Measurements from ENCODE around the gene BPNT1. TPM values are rescaled to one million over a fixed set of nuclear protein-coding genes. Genes with fewer than 3 reads are reported as not detected.
A peak's percentile ranks its signal among the peaks of the same experiment; 100 is the strongest.

Gene BPNT1
- total RNA-seq, 2 experiments from 2014 or later: 1.1 to 2.5 TPM

DNA sequence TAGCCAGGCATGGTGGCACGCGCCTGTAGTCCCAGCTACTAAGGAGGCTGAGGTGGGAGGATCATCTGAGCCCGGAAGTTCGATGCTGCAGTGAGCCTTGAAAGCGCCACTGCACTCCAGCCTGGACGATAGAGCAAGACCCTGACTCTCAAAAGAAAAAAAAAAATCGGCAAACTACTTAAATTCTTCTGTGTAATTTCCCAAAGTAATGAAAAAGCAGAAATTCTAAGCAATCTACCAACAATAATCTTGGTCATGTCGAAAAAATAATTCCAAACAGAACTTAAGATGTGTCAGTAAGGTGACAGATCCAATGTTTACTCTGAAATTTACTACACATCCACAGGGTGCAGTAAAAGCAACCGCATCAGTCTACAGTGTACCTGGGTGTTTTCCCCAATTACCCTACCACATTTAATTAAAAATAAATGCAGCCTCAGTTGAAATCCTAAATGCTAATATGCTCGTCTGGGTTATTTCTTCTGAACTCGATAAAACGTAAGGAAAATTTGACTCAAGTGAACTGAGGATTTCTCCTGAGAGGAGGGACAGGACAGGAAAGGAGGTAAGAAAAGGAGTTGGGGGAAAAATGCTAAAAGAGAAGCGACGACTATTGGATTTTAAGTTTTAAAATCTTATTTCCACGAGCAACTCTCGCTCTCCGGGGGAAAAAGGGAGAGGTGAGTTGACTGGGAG, 44.1 kb downstream of the BPNT1 start:
- peak overlapping the region; percentile 74 to 82 for H3K27ac ChIP-seq (ENCODE audit: low read depth in 1 of 2, low read length in 2 of 2)
- intact Hi-C loops (cut with DNase I, micrococcal nuclease): loop anchor here (1.0 to 5.0 kb wide), 3 partner anchors 44 to 227 kb away; partner anchors contain the start of genes BPNT1 (in 1 of the 2), IARS2 (in 1 of the 2) and RAB3GAP2 (in 1 of the 2)
- Mint-ChIP-seq H3K4me3 (peak overlapping the region; percentile 97), H3K4me1 (ENCODE audit: low read depth) (peaks cover 37% of the 10 kb centered on the region), H3K9me3 (no peaks in the 10 kb centered on the region), H3K27me3 (no peaks in the 10 kb centered on the region), H3K27ac (peak overlapping the region; percentile 91), H3K36me3 (ENCODE audit: low read depth) (peaks cover 20% of the 10 kb centered on the region)
- ChIA-PET CTCF (interaction anchor here (0.6 to 1.6 kb wide), 7 partner anchors 7 to 47 kb away, joined by 3 to 11 read pairs (median 3); partner anchors contain the start of gene BPNT1), POLR2A (interaction anchor here (0.8 to 3.8 kb wide), 4 partner anchors 44 to 48 kb away, joined by 4 to 22 read pairs (median 4); partner anchors contain the start of genes BPNT1 and IARS2)
- H3K4me3 ChIP-seq (ENCODE audit: low read length): peak overlapping the region; percentile 99
- DNase-seq (peak in 4 of 14 experiments; percentile 7 to 55 (median 46)), ATAC-seq (ENCODE audit: poor library complexity) (no peak)
- peaks cover 2% of the 10 kb centered on the region for H3K36me3 ChIP-seq (ENCODE audit: insufficient read depth, low read length)
- TF ChIP-seq, protein P1, sequence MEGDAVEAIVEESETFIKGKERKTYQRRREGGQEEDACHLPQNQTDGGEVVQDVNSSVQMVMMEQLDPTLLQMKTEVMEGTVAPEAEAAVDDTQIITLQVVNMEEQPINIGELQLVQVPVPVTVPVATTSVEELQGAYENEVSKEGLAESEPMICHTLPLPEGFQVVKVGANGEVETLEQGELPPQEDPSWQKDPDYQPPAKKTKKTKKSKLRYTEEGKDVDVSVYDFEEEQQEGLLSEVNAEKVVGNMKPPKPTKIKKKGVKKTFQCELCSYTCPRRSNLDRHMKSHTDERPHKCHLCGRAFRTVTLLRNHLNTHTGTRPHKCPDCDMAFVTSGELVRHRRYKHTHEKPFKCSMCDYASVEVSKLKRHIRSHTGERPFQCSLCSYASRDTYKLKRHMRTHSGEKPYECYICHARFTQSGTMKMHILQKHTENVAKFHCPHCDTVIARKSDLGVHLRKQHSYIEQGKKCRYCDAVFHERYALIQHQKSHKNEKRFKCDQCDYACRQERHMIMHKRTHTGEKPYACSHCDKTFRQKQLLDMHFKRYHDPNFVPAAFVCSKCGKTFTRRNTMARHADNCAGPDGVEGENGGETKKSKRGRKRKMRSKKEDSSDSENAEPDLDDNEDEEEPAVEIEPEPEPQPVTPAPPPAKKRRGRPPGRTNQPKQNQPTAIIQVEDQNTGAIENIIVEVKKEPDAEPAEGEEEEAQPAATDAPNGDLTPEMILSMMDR (IDR thresholded peaks at IDR 0.05): no peak
- peaks cover 19% of the 10 kb centered on the region for H3K4me1 ChIP-seq (ENCODE audit: insufficient read depth, low read length)
- no peaks in the 10 kb centered on the region for H3K9me3 ChIP-seq (ENCODE audit: control insufficient read depth in 1 of 2, insufficient read depth in 1 of 2, low read length in 2 of 2)
- no peaks in the 10 kb centered on the region for H3K27me3 ChIP-seq (ENCODE audit: control insufficient read depth in 1 of 2, insufficient read depth in 2 of 2, low read length in 2 of 2)

DNA sequence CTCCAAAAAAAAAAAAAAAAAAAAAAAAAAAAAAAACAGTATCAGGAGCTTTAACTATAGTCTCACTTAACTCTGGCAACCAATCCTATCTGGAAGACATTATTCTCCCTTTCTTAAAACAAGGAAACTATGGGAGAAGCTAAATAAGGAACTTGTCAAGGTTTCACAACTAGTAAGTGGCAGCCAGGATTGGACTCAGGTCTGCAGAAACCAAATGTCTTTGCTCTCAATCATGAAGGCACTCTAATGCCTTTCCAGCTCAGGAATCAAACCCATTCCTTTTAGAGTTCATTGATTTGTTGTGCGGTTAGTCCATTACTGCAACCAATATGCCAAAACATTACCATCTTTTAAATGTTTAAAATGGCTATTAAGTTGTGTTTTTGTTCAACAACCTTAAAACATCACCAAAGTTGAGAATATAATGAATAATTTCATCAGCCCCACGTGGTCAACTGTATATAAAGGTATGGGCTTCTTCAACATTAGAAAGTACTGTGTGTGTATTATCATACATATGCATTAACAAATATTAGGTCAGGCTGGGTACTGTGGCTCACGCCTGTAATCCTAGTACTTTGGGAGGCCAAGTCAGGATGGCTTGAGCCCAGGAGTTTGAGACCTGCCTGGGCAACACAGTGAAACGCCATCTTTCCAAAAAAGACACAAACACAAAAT, 44.8 kb downstream of the BPNT1 start:
- H3K9me3 ChIP-seq (ENCODE audit: control insufficient read depth in 1 of 2, insufficient read depth in 1 of 2, low read length in 2 of 2): no peaks in the 10 kb centered on the region
- Mint-ChIP-seq H3K4me3 (peak overlapping the region; percentile 97), H3K27ac (peak overlapping the region; percentile 91), H3K4me1 (ENCODE audit: low read depth) (peaks cover 37% of the 10 kb centered on the region), H3K36me3 (ENCODE audit: low read depth) (peaks cover 20% of the 10 kb centered on the region), H3K27me3 (no peaks in the 10 kb centered on the region), H3K9me3 (no peaks in the 10 kb centered on the region)
- intact Hi-C loops (cut with DNase I, micrococcal nuclease): loop anchor here in 1 of 2 experiments (5.0 kb wide), 2 partner anchors 227 to 873 kb away; partner anchors contain the start of genes LYPLAL1 and RAB3GAP2
- H3K36me3 ChIP-seq (ENCODE audit: insufficient read depth, low read length): peaks cover 8% of the 10 kb centered on the region
- TF ChIP-seq, protein P1 (IDR thresholded peaks at IDR 0.05): no peak
- ChIA-PET POLR2A (interaction anchor here (0.7 to 1.2 kb wide), 2 partner anchors 24 to 45 kb away, joined by 3 to 4 read pairs; partner anchors contain the start of gene BPNT1), CTCF (interaction anchor here (0.7 kb wide), 1 partner anchor 23 kb away, joined by 3 read pairs; no protein-coding TSS in a partner anchor)
- peak overlapping the region; percentile 99 for H3K4me3 ChIP-seq (ENCODE audit: low read length)
- no peaks in the 10 kb centered on the region for H3K27me3 ChIP-seq (ENCODE audit: control insufficient read depth in 1 of 2, insufficient read depth in 2 of 2, low read length in 2 of 2)
- H3K4me1 ChIP-seq (ENCODE audit: insufficient read depth, low read length): peaks cover 21% of the 10 kb centered on the region
- ATAC-seq (ENCODE audit: poor library complexity) (no peak), DNase-seq (peak in 1 of 14 experiments; percentile 16)
- H3K27ac ChIP-seq (ENCODE audit: low read depth in 1 of 2, low read length in 2 of 2): peak overlapping the region; percentile 52 to 82

DNA sequence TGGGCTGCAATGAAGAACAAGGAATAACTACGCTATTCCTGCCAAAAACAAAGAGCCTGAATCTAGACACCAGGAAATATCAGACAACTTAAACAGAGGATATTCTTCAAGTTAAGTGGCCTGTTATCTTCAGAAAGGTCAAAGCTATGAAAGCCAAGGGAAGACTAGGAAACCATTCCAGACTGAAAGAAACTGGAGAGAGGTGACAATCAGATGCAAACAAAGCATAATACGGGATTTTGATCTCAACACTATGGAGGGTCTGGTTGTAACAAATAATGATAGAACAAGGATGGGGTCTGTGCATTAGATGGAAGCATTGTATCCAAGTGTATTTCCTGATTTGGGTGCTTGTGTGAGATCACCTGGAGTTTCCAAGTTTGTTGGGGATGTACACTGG, 45.9 kb downstream of the BPNT1 start:
- peak overlapping the region; percentile 26 for H3K4me3 Mint-ChIP-seq
- Histone ChIP-seq H3K4me1 (ENCODE audit: insufficient read depth, low read length) (peaks cover 23% of the 10 kb centered on the region), H3K36me3 (ENCODE audit: insufficient read depth, low read length) (peaks cover 19% of the 10 kb centered on the region), H3K9me3 (ENCODE audit: control insufficient read depth in 1 of 2, insufficient read depth in 1 of 2, low read length in 2 of 2) (no peaks in the 10 kb centered on the region), H3K27me3 (ENCODE audit: control insufficient read depth in 1 of 2, insufficient read depth in 2 of 2, low read length in 2 of 2) (no peaks in the 10 kb centered on the region), H3K4me3 (ENCODE audit: low read length) (no peak overlapping the region), H3K27ac (ENCODE audit: low read depth in 1 of 2, low read length in 2 of 2) (no peak overlapping the region)
- ATAC-seq (ENCODE audit: poor library complexity): no peak
- peak overlapping the region; percentile 91 for H3K27ac Mint-ChIP-seq
- TF ChIP-seq, protein P1 (IDR thresholded peaks at IDR 0.05): no peak
- CTCF ChIA-PET: no interaction called here
- no peaks in the 10 kb centered on the region for H3K9me3 Mint-ChIP-seq
- intact Hi-C loops (cut with DNase I, micrococcal nuclease): loop anchor here in 1 of 2 experiments (5.0 kb wide), 1 partner anchor 871 kb away; the partner anchor contains the start of gene LYPLAL1
- H3K36me3 Mint-ChIP-seq (ENCODE audit: low read depth): peaks cover 27% of the 10 kb centered on the region
- peaks cover 44% of the 10 kb centered on the region for H3K4me1 Mint-ChIP-seq (ENCODE audit: low read depth)
- POLR2A ChIA-PET: no interaction called here
- no peaks in the 10 kb centered on the region for H3K27me3 Mint-ChIP-seq
- DNase-seq: no peak

All from CD4-positive, alpha-beta T cell (primary cell).